HL-60 (cell line): ENCODE results near the gene STXBP5.

Experiments used
- GABPA ChIP-seq: IDR thresholded peaks from 2 replicates; pipeline ENCODE4 v1.6.1; 2012; ENCODE audit warnings: low read depth
- TF ChIP-seq, protein P1 (sequence below): IDR thresholded peaks from one replicate; pipeline ENCODE4 v1.5.1; 2011; ENCODE audit warnings: low read length, control low read depth, inconsistent platforms; ENCODE audit not compliant: insufficient read depth

DNA sequence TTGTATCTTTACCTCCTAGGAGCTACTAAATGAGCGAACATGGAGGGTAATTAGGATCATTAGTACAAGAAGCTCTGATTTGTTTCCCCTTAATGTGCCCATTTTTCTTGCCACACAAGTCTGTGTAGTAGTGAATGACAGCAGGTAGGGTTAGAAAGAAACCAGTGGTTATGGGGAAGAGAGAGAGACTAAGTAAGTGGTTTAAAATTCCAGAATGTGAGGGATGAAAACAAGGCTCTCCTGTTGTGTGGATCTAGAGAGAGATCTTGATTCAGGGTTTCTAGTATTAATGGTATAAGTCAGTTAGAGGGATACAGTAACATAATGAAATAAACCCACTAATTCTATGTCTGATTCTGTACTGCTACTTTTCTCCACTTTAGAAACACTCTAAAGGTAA lies 22.7 kb downstream of the STXBP5 start:
- TF ChIP-seq, protein P1, sequence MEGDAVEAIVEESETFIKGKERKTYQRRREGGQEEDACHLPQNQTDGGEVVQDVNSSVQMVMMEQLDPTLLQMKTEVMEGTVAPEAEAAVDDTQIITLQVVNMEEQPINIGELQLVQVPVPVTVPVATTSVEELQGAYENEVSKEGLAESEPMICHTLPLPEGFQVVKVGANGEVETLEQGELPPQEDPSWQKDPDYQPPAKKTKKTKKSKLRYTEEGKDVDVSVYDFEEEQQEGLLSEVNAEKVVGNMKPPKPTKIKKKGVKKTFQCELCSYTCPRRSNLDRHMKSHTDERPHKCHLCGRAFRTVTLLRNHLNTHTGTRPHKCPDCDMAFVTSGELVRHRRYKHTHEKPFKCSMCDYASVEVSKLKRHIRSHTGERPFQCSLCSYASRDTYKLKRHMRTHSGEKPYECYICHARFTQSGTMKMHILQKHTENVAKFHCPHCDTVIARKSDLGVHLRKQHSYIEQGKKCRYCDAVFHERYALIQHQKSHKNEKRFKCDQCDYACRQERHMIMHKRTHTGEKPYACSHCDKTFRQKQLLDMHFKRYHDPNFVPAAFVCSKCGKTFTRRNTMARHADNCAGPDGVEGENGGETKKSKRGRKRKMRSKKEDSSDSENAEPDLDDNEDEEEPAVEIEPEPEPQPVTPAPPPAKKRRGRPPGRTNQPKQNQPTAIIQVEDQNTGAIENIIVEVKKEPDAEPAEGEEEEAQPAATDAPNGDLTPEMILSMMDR, result no peak
- TF ChIP-seq GABPA, result no peak
